Effector memory CD4-positive, alpha-beta T cell (primary cell): Measurements from ENCODE around the gene MLLT3.

Experiments used
- DNase-seq, 3 donors: peaks; one replicate each; pipeline ENCODE4 v3.0.0-alpha.2; 2020
- H3K27ac ChIP-seq: 2 replicates; pipeline ENCODE4 v1.7.0; 2013; ENCODE audit warnings: mild to moderate bottlenecking, low read length, moderate library complexity; ENCODE audit not compliant: insufficient read depth, poor library complexity, severe bottlenecking
- H3K27me3 ChIP-seq: replicated peaks from 2 replicates; pipeline ENCODE4 v1.7.0; 2013; ENCODE audit warnings: mild to moderate bottlenecking, low read length; ENCODE audit not compliant: insufficient read depth, control insufficient read depth, poor library complexity, severe bottlenecking
- H3K36me3 ChIP-seq: 2 replicates; pipeline ENCODE4 v1.7.0; 2013; ENCODE audit warnings: mild to moderate bottlenecking, low read length, moderate library complexity; ENCODE audit not compliant: control insufficient read depth, insufficient read depth
- H3K4me1 ChIP-seq: 2 replicates; pipeline ENCODE4 v1.7.0; 2013; ENCODE audit warnings: low read length, mild to moderate bottlenecking; ENCODE audit not compliant: control insufficient read depth, insufficient read depth, poor library complexity, severe bottlenecking
- H3K4me3 ChIP-seq: 2 replicates; pipeline ENCODE4 v1.7.0; 2013; ENCODE audit warnings: low read length, low read depth, mild to moderate bottlenecking; ENCODE audit not compliant: insufficient read depth, poor library complexity, severe bottlenecking
- H3K9me3 ChIP-seq: 2 replicates; pipeline ENCODE4 v1.7.0; 2013; ENCODE audit warnings: mild to moderate bottlenecking, low read length, moderate library complexity; ENCODE audit not compliant: control insufficient read depth

MLLT3 gene

GRCh38 chr9:20403346-20403745 lies 219.0 kb downstream of the MLLT3 start:
- no peak for DNase-seq
- H3K27ac ChIP-seq = no peak overlapping the region
- no peaks in the 10 kb centered on the region for H3K27me3 ChIP-seq
- H3K4me1 ChIP-seq = no peaks in the 10 kb centered on the region
- no peaks in the 10 kb centered on the region for H3K9me3 ChIP-seq
- H3K4me3 ChIP-seq = no peak overlapping the region
- H3K36me3 ChIP-seq = no peaks in the 10 kb centered on the region

- no peak for DNase-seq
- no peaks in the 10 kb centered on the region for H3K36me3 ChIP-seq
- H3K4me1 ChIP-seq = no peaks in the 10 kb centered on the region
- no peaks in the 10 kb centered on the region for H3K27me3 ChIP-seq
- no peak overlapping the region for H3K4me3 ChIP-seq
- H3K27ac ChIP-seq = no peak overlapping the region
- H3K9me3 ChIP-seq = no peaks in the 10 kb centered on the region
Observed at GRCh38 chr9:20402273-20402875, 219.9 kb downstream of the MLLT3 start.

DNA sequence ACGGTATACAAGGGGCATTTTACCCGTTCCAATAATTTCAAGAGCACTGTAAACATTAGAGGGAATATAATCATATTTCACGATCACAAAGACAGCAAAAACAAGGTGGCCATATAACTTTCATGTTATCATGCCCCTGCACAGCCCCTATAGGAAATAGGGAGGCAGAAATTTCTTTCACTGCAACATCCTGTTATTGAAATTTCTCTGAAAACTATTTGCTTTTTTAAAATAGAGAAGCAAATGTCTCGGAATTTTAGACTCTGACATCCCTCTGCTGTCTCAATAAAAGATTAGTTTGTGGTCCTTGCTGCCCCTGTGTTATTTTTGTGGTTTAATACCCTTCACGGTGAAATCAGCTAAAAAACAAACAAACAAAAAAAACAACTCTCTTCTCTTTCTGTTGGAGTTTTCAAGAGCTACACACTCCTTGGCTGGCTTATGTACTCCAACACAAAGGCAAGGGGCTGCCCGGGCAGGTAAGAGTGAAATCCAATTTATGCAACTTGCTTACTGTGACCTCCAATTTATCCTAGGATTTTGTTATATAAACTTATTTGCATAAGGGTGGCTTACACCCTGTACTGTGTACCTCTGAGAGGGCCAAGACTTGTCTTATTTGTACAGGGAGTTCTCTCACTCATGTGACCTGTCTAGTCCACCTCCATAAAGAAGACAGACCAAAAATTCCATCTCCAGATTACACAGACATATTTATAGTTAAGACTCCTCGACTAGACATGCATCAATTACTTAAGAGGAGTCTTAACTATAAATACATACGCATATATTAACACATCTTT lies 223.6 kb downstream of the MLLT3 start:
- Histone ChIP-seq H3K4me1 (no peaks in the 10 kb centered on the region), H3K27ac (no peak overlapping the region), H3K36me3 (no peaks in the 10 kb centered on the region), H3K4me3 (no peak overlapping the region), H3K27me3 (no peaks in the 10 kb centered on the region), H3K9me3 (no peaks in the 10 kb centered on the region)
- DNase-seq = no peak

DNA sequence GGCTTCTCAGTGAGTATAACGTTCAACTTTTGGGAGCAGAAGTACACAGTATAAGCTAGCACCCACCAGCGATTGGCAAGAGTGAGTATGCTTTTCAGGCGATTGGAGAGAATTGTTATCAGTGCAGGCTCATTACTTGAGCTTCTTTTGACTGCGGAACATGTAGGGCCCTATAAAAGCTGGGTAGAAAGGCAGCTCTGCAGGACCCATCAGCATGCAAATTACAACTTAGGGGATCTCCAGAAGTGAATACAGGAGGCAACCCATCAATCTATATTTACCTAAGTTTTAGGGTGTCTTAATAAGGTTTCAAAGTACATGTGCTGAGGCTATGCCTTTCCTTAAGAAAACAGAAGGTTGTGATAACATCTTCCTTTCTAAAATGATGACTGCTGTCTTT lies 225.0 kb downstream of the MLLT3 start:
- Histone ChIP-seq H3K36me3 (no peaks in the 10 kb centered on the region), H3K4me1 (no peaks in the 10 kb centered on the region), H3K27me3 (no peaks in the 10 kb centered on the region), H3K9me3 (no peaks in the 10 kb centered on the region), H3K4me3 (no peak overlapping the region), H3K27ac (no peak overlapping the region)
- no peak for DNase-seq

GRCh38 chr9:20396509-20396908 lies 225.8 kb downstream of the MLLT3 start:
- Histone ChIP-seq H3K36me3 (no peaks in the 10 kb centered on the region), H3K4me3 (no peak overlapping the region), H3K27me3 (no peaks in the 10 kb centered on the region), H3K9me3 (no peaks in the 10 kb centered on the region), H3K4me1 (no peaks in the 10 kb centered on the region), H3K27ac (no peak overlapping the region)
- DNase-seq = no peak

DNA sequence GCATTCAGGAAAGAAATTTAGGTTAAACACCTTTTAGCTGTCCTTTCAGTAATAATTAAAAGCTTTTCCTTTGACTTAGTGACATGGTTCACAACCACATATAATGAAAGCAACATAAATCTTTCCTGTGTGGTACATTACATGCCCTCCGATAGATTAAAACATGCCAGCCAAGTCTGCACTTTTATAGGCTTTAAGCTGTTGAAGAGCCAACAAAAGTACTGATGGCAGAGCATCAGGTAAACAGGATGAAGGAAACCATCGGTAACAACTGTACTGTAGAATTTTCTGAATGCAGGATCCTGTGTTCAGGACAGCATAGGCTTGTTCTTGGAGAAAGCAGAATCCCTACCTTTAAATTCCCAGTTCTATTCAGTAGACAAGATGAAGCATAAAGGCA lies 226.6 kb downstream of the MLLT3 start:
- no peaks in the 10 kb centered on the region for H3K36me3 ChIP-seq

DNA sequence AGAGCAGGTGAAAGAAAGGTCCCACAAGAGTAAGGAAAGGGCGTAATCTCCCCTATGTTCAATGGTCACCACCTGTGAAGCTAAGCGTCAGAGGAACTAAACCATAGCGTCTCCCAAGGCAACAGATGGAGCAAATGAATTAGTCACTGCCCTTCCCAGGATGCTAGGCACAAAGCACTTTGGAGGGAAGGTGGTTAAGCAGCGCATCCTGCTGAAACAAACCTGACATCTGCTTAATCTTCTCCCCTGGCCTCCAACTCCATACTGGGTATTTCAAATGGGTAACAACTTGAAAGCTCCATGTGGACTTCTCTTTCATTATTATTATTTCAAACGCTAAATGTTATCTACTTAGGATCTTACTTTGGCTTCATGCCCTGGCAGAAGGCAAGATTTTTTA lies 227.3 kb downstream of the MLLT3 start:
- Histone ChIP-seq H3K4me3 (no peak overlapping the region), H3K27ac (no peak overlapping the region), H3K4me1 (no peaks in the 10 kb centered on the region), H3K9me3 (no peaks in the 10 kb centered on the region), H3K36me3 (no peaks in the 10 kb centered on the region), H3K27me3 (no peaks in the 10 kb centered on the region)
- no peak for DNase-seq

More for the DNA sequence above, 226.6 kb downstream of the MLLT3 start:
- no peak overlapping the region for H3K4me3 ChIP-seq
- H3K9me3 ChIP-seq = no peaks in the 10 kb centered on the region
- no peak overlapping the region for H3K27ac ChIP-seq
- no peaks in the 10 kb centered on the region for H3K27me3 ChIP-seq
- H3K4me1 ChIP-seq = no peaks in the 10 kb centered on the region
- DNase-seq = no peak

DNA sequence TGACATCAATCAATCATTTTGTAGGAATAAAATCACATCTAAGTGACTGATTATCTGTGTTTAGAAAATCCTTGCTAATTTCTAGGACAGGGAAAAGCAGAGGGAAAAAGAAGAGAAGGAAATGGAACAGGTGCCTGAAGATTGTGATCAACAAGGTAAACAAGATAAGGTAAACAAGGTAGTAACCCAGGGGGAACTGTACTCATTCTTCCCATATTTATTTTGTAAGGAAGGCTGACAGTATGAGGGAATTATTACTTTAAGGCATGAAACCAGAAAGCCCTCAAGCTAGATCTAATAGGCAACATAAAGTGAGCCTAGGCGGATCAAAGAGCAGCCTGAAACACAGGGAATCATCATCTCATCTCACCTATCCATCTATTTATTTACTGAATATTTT lies 231.1 kb downstream of the MLLT3 start:
- no peaks in the 10 kb centered on the region for H3K9me3 ChIP-seq
- no peak overlapping the region for H3K27ac ChIP-seq
- H3K27me3 ChIP-seq = no peaks in the 10 kb centered on the region
- no peak overlapping the region for H3K4me3 ChIP-seq
- no peaks in the 10 kb centered on the region for H3K36me3 ChIP-seq
- no peaks in the 10 kb centered on the region for H3K4me1 ChIP-seq
- no peak for DNase-seq

GRCh38 chr9:20390400-20390799 lies 231.9 kb downstream of the MLLT3 start:
- H3K4me3 ChIP-seq = no peak overlapping the region
- H3K4me1 ChIP-seq = no peaks in the 10 kb centered on the region
- no peaks in the 10 kb centered on the region for H3K36me3 ChIP-seq
- DNase-seq = no peak
- no peak overlapping the region for H3K27ac ChIP-seq
- H3K27me3 ChIP-seq = no peaks in the 10 kb centered on the region
- H3K9me3 ChIP-seq = no peaks in the 10 kb centered on the region

GRCh38 chr9:20387062-20387461 lies 235.2 kb downstream of the MLLT3 start:
- Histone ChIP-seq H3K4me3 (no peak overlapping the region), H3K27me3 (no peaks in the 10 kb centered on the region), H3K27ac (no peak overlapping the region), H3K9me3 (no peaks in the 10 kb centered on the region), H3K36me3 (no peaks in the 10 kb centered on the region), H3K4me1 (no peaks in the 10 kb centered on the region)
- DNase-seq = no peak
